GOT3 (cell line): Measurements from ENCODE around the gene EPHX1.
A peak's percentile ranks its signal among the peaks of the same experiment; 100 is the strongest.
"Not testable (repeated sequence)": the region's sequence is repeated elsewhere in the genome, so short reads cannot be mapped to it uniquely, and the experiment has no call there.

Source experiments
- DNase-seq: peaks from one replicate; lab custom pipeline; 2025; ENCODE audit warnings: mixed read lengths; lab: John Stamatoyannopoulos, UW

EPHX1 gene

GRCh38 chr1:225881081-225881958, 71.4 kb downstream of the EPHX1 start:
- DNase-seq: no peak

GRCh38 chr1:225881959-225882693, 72.2 kb downstream of the EPHX1 start, which contains the start of gene TMEM63A:
TSS of gene TMEM63A (minus strand) at chr1:225882380. CDS start at chr1:225877580, 4,800 bp downstream.
- peak; percentile 65 for DNase-seq

GRCh38 chr1:225882694-225883615, 73.0 kb downstream of the EPHX1 start:
- peak; percentile 65 for DNase-seq

GRCh38 chr1:225883616-225884265, 73.8 kb downstream of the EPHX1 start:
- DNase-seq: no peak

GRCh38 chr1:225885336-225885735, 75.4 kb downstream of the EPHX1 start:
- DNase-seq: no peak

- DNase-seq: no peak
Measured at GRCh38 chr1:225886159-225887029, 76.5 kb downstream of the EPHX1 start.

GRCh38 chr1:225887030-225887314, 77.0 kb downstream of the EPHX1 start:
- DNase-seq: no peak

GRCh38 chr1:225887554-225888288, 77.8 kb downstream of the EPHX1 start:
- not testable (repeated sequence) for DNase-seq

GRCh38 chr1:225888289-225888897, 78.5 kb downstream of the EPHX1 start:
- no peak for DNase-seq

- no peak for DNase-seq
Measured at GRCh38 chr1:225888898-225889601, 79.1 kb downstream of the EPHX1 start, which contains the start of gene LEFTY1. TSS of gene LEFTY1 (minus strand) at chr1:225889146. CDS start at chr1:225889066, 80 bp downstream.

- DNase-seq: no peak
Measured at GRCh38 chr1:225889743-225890142, 79.8 kb downstream of the EPHX1 start.

GRCh38 chr1:225890346-225891228, 80.7 kb downstream of the EPHX1 start:
- no peak for DNase-seq

- no peak for DNase-seq
Measured at GRCh38 chr1:225891229-225891972, 81.5 kb downstream of the EPHX1 start.

GRCh38 chr1:225892307-225892706, 82.4 kb downstream of the EPHX1 start:
- DNase-seq: no peak
